Astrocyte (in vitro differentiated cells and primary cell): ENCODE results near the gene BTN2A1.

ENCODE experiments used
- EZH2 ChIP-seq: IDR thresholded peaks from 2 replicates; pipeline ENCODE4 v1.6.1; 2012; ENCODE audit warnings: mild to moderate bottlenecking, low read length, inconsistent platforms; ENCODE audit not compliant: insufficient read depth
- TF ChIP-seq, protein P1 (sequence below): IDR thresholded peaks from 2 replicates; pipeline ENCODE4 v1.5.1; 2011; ENCODE audit warnings: low read depth, mild to moderate bottlenecking, inconsistent platforms, low read length, moderate library complexity; ENCODE audit not compliant: insufficient read depth

DNA sequence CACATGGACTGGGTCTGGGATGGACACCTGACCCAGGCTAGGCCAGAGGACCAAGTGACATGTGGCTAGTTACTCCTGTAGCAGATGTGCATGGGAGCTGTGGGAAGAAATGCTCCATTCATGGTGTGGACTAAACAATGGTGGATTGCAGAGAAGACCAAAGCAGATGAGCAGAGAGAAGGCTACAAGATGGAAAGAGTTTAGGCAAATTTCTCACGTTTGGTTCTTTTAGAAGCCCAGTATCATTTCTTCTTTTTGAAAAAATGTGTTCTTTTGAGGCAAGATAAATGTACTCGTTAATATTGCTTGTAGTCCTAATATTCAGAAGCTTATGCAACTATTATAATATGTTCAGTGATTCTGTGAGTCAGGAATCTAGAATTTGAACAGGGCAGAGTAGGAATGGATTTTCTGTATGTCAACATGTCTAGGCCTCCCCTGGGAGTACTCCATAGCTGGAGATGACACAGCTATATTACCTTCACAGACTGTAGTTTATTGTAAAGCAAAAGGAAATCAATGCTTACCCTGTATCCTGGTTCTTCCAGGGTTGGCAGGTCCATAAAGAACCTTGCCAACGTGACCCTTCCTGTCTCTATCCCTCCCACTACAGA, 2.3 kb upstream of the BTN2A1 start:
- TF ChIP-seq, protein P1, sequence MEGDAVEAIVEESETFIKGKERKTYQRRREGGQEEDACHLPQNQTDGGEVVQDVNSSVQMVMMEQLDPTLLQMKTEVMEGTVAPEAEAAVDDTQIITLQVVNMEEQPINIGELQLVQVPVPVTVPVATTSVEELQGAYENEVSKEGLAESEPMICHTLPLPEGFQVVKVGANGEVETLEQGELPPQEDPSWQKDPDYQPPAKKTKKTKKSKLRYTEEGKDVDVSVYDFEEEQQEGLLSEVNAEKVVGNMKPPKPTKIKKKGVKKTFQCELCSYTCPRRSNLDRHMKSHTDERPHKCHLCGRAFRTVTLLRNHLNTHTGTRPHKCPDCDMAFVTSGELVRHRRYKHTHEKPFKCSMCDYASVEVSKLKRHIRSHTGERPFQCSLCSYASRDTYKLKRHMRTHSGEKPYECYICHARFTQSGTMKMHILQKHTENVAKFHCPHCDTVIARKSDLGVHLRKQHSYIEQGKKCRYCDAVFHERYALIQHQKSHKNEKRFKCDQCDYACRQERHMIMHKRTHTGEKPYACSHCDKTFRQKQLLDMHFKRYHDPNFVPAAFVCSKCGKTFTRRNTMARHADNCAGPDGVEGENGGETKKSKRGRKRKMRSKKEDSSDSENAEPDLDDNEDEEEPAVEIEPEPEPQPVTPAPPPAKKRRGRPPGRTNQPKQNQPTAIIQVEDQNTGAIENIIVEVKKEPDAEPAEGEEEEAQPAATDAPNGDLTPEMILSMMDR: no peak
- no peak for TF ChIP-seq EZH2
